HepG2 (cell line): ENCODE results near the gene PLEKHA8. TPM values are rescaled to one million over a fixed set of nuclear protein-coding genes. Genes with fewer than 3 reads are reported as not detected.

Source experiments
- ELF1 ChIP-seq: sonication (generic); formaldehyde crosslinking; IDR thresholded peaks from 2 replicates; pipeline ENCODE4 v1.4.0; 2020; ENCODE audit warnings: missing genetic modification reagents
- ERF ChIP-seq: IDR thresholded peaks from 2 replicates; pipeline ENCODE4 v1.6.1; 2018; ENCODE audit warnings: missing biosample characterization, missing genetic modification reagents
- HDAC1 ChIP-seq: sonication (generic); formaldehyde crosslinking; IDR thresholded peaks from 2 replicates; pipeline ENCODE4 v1.5.1; 2020; ENCODE audit warnings: mild to moderate bottlenecking, missing genetic modification reagents
- HOXA9 ChIP-seq: sonication (generic); formaldehyde crosslinking; IDR thresholded peaks from 2 replicates; pipeline ENCODE4 v1.8.1; 2022; ENCODE audit warnings: missing genetic modification reagents, mild to moderate bottlenecking, moderate library complexity, borderline replicate concordance
- IKZF1 ChIP-seq: fragments of 450-650 bp; IDR thresholded peaks from 2 replicates; pipeline ENCODE4 v1.7.1; 2016
- MIXL1 ChIP-seq: IDR thresholded peaks from 2 replicates; pipeline ENCODE4 v1.6.1; 2016
- NFE2 ChIP-seq: sonication (generic); formaldehyde crosslinking; IDR thresholded peaks from 2 replicates; pipeline ENCODE4 v1.4.0; 2020; ENCODE audit warnings: missing genetic modification reagents
- PAWR ChIP-seq: sonication (generic); formaldehyde crosslinking; IDR thresholded peaks from 2 replicates; pipeline ENCODE4 v1.4.0; 2020; ENCODE audit warnings: missing genetic modification reagents, mild to moderate bottlenecking, borderline replicate concordance
- SNAI1 ChIP-seq: sonication (generic); formaldehyde crosslinking; IDR thresholded peaks from 2 replicates; pipeline ENCODE4 v1.5.0; 2020; ENCODE audit warnings: mild to moderate bottlenecking, missing genetic modification reagents, borderline replicate concordance
- SOX6 ChIP-seq, 2 experiments: fragments of 450-650 bp in 1 of 2; sonication (generic) in 1 of 2; formaldehyde crosslinking in 1 of 2; IDR thresholded peaks; 2 replicates each; pipeline versions ENCODE4 v1.4.0 to v1.6.1; 2017 to 2020; ENCODE audit warnings: antibody characterized with exemption in 1 of 2, mild to moderate bottlenecking in 1 of 2, missing genetic modification reagents in 1 of 2
- ZNF12 ChIP-seq: sonication (generic); formaldehyde crosslinking; IDR thresholded peaks from 2 replicates; pipeline ENCODE4 v1.5.0; 2020; ENCODE audit warnings: missing genetic modification reagents
- ZNF230 ChIP-seq: sonication (generic); formaldehyde crosslinking; IDR thresholded peaks from 2 replicates; pipeline ENCODE4 v1.4.0; 2020; ENCODE audit warnings: mild to moderate bottlenecking, missing genetic modification reagents
- ZNF44 ChIP-seq: sonication (generic); formaldehyde crosslinking; IDR thresholded peaks from 2 replicates; pipeline ENCODE4 v1.5.1; 2020; ENCODE audit warnings: mild to moderate bottlenecking, missing genetic modification reagents
- ZNF451 ChIP-seq: sonication (generic); formaldehyde crosslinking; IDR thresholded peaks from 2 replicates; pipeline ENCODE4 v1.5.0; 2020; ENCODE audit warnings: mild to moderate bottlenecking, missing genetic modification reagents
- ZNF768 ChIP-seq: sonication (generic); formaldehyde crosslinking; IDR thresholded peaks from 2 replicates; pipeline ENCODE4 v1.4.0; 2020; ENCODE audit warnings: missing genetic modification reagents
- ZNF790 ChIP-seq: sonication (generic); formaldehyde crosslinking; IDR thresholded peaks from 2 replicates; pipeline ENCODE4 v1.8.0; 2022; ENCODE audit warnings: missing genetic modification reagents, mild to moderate bottlenecking, borderline replicate concordance
- ZNF878 ChIP-seq: sonication (generic); formaldehyde crosslinking; IDR thresholded peaks from 2 replicates; pipeline ENCODE4 v1.8.1; 2023; ENCODE audit warnings: mild to moderate bottlenecking, missing genetic modification reagents, moderate library complexity
- ZNF883 ChIP-seq: sonication (generic); formaldehyde crosslinking; IDR thresholded peaks from 2 replicates; pipeline ENCODE4 v1.5.1; 2020; ENCODE audit warnings: mild to moderate bottlenecking, missing genetic modification reagents; ENCODE audit errors: not compliant biosample characterization
- ZSCAN20 ChIP-seq: sonication (generic); formaldehyde crosslinking; IDR thresholded peaks from 2 replicates; pipeline ENCODE4 v1.4.0; 2020; ENCODE audit warnings: missing genetic modification reagents, mild to moderate bottlenecking, borderline replicate concordance
- polyA plus RNA-seq, 8 experiments: library from polyadenylated mRNA; depleted of rRNA in 3 of 8; stranded (reverse) in 7 of 8; unstranded in 1 of 8; fragments of >200 nt; fragmentation: Illumina TruSeq in 4 of 8; extraction: Trizol in 4 of 8; gene quantifications; 2 replicates each; pipeline versions ENCODE4 v1.2.1 to v1.2.3, GENCODE V29; 2011 to 2016; ENCODE audit warnings: low read depth in 4 of 8, missing spikeins in 1 of 8, mixed read lengths in 1 of 8; ENCODE audit not compliant: insufficient read depth in 1 of 8
- total RNA-seq, 5 experiments: library from RNA; depleted of rRNA; stranded (reverse); fragments of >200 nt; fragmentation: Illumina TruSeq; extraction: Trizol; gene quantifications; 2 replicates each; pipeline ENCODE4 v1.2.3, GENCODE V29; 2016; ENCODE audit warnings: low read depth in 1 of 5
- TF ChIP-seq, protein P1 (sequence below): sonication (generic); formaldehyde crosslinking; IDR thresholded peaks from 2 replicates; pipeline ENCODE4 v1.8.1; 2023; ENCODE audit warnings: mild to moderate bottlenecking, missing genetic modification reagents, borderline replicate concordance
- TF ChIP-seq, protein P2 (sequence below): sonication (generic); formaldehyde crosslinking; IDR thresholded peaks from 2 replicates; pipeline ENCODE4 v1.8.0; 2022; ENCODE audit warnings: missing genetic modification reagents, mild to moderate bottlenecking, inconsistent platforms, borderline replicate concordance
- TF ChIP-seq, protein P3 (sequence below): sonication (generic); formaldehyde crosslinking; conservative IDR thresholded peaks from 2 replicates; pipeline ENCODE4 v1.4.0; 2020; ENCODE audit warnings: mild to moderate bottlenecking, missing genetic modification reagents, moderate library complexity
- TF ChIP-seq, protein P4 (sequence below): sonication (generic); formaldehyde crosslinking; IDR thresholded peaks from 2 replicates; pipeline ENCODE4 v1.9.0; 2021; ENCODE audit warnings: missing genetic modification reagents, borderline replicate concordance

Gene PLEKHA8
- total and polyA plus RNA-seq, 2 of the 13 experiments (the other 11 are each of a cell fraction or from before 2014, with no cell fraction given), result 12.5 to 26.4 TPM

DNA sequence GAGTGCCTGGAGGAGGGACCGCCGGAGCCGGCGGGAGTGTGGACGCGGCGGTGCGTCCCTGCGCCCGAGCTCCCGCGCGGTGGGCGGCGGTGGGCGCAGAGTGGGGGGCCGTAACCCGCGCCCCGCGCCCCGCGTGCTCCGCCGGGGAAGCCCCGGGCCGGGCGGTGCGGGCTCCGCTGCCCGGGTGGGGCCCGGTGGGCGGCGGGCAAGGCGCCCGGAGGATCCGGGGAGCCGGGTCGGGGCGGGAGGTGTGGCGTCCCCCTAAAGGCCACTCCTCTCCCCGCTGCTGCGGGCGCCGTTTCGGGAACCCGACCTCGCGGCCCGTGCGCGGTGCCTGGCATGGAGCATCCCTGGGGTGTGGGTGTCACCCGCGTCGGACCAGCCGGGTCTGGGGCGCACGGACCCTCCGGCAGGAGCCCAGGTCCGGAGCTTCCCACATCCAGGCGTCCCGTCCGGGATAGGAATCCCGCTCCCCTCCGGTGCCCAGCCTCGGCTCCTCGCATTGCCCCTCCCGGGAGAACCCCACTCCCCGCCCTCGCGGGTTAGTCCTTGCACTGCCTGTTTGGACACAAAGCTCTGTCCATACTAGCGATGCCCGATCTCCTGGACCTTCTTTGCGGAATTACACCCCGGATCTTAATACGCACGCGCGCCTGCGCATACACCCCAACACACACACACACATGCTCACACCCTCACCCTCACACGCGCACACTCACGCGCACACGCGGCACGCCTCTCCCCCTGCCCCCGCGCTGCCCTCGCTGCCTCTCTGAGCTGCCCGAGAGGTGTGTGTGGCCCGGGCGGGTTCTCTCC lies 107.3 kb downstream of the PLEKHA8 start (continued):
- TF ChIP-seq, protein P1, sequence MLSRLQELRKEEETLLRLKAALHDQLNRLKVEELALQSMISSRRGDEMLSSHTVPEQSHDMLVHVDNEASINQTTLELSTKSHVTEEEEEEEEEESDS, result 0 out of 2 replicates have a peak, but pooled peaks have one; percentile 42
- TF ChIP-seq, protein P2, sequence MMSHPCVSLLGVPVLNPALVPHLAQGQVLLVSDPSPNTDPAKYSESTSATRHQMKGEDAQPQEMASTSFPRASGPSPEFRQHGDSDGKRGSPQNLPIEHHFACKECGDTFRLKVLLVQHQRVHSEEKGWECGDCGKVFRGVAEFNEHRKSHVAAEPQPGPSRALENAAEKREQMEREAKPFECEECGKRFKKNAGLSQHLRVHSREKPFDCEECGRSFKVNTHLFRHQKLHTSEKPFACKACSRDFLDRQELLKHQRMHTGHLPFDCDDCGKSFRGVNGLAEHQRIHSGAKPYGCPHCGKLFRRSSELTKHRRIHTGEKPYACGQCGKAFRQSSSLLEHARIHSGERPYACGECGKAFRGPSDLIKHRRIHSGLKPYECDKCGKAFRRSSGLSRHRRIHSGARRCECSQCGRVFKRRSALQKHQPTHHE (CRISPR knock-in tag), result no peak
- TF ChIP-seq, protein P3, sequence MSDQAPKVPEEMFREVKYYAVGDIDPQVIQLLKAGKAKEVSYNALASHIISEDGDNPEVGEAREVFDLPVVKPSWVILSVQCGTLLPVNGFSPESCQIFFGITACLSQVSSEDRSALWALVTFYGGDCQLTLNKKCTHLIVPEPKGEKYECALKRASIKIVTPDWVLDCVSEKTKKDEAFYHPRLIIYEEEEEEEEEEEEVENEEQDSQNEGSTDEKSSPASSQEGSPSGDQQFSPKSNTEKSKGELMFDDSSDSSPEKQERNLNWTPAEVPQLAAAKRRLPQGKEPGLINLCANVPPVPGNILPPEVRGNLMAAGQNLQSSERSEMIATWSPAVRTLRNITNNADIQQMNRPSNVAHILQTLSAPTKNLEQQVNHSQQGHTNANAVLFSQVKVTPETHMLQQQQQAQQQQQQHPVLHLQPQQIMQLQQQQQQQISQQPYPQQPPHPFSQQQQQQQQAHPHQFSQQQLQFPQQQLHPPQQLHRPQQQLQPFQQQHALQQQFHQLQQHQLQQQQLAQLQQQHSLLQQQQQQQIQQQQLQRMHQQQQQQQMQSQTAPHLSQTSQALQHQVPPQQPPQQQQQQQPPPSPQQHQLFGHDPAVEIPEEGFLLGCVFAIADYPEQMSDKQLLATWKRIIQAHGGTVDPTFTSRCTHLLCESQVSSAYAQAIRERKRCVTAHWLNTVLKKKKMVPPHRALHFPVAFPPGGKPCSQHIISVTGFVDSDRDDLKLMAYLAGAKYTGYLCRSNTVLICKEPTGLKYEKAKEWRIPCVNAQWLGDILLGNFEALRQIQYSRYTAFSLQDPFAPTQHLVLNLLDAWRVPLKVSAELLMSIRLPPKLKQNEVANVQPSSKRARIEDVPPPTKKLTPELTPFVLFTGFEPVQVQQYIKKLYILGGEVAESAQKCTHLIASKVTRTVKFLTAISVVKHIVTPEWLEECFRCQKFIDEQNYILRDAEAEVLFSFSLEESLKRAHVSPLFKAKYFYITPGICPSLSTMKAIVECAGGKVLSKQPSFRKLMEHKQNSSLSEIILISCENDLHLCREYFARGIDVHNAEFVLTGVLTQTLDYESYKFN (CRISPR knock-in tag), result no peak
- TF ChIP-seq HDAC1 (peak; percentile 48; the same call in 1 of the 2 replicates), ELF1 (CRISPR knock-in tag) (no peak), PAWR (CRISPR knock-in tag) (no peak), ERF (CRISPR knock-in tag) (no peak), SOX6 (IDR thresholded peaks at IDR 0.05) (no peak), SOX6 (CRISPR knock-in tag; IDR thresholded peaks at IDR 0.05) (peak; percentile 28; the same call in 1 of the 2 replicates), ZNF12 (CRISPR knock-in tag) (no peak), ZNF44 (0 out of 2 replicates have a peak, but pooled peaks have one; percentile 78), ZNF790 (CRISPR knock-in tag) (no peak), MIXL1 (CRISPR knock-in tag) (no peak), IKZF1 (no peak), NFE2 (CRISPR knock-in tag) (no peak), ZSCAN20 (CRISPR knock-in tag) (no peak), ZNF878 (CRISPR knock-in tag) (no peak), ZNF768 (CRISPR knock-in tag) (no peak), HOXA9 (CRISPR knock-in tag) (0 out of 2 replicates have a peak, but pooled peaks have one; percentile 45), SNAI1 (CRISPR knock-in tag) (0 out of 2 replicates have a peak, but pooled peaks have one; percentile 53), ZNF230 (CRISPR knock-in tag) (0 out of 2 replicates have a peak, but pooled peaks have one; percentile 40), ZNF451 (CRISPR knock-in tag) (no peak), ZNF883 (peak; percentile 38)
- TF ChIP-seq, protein P4, sequence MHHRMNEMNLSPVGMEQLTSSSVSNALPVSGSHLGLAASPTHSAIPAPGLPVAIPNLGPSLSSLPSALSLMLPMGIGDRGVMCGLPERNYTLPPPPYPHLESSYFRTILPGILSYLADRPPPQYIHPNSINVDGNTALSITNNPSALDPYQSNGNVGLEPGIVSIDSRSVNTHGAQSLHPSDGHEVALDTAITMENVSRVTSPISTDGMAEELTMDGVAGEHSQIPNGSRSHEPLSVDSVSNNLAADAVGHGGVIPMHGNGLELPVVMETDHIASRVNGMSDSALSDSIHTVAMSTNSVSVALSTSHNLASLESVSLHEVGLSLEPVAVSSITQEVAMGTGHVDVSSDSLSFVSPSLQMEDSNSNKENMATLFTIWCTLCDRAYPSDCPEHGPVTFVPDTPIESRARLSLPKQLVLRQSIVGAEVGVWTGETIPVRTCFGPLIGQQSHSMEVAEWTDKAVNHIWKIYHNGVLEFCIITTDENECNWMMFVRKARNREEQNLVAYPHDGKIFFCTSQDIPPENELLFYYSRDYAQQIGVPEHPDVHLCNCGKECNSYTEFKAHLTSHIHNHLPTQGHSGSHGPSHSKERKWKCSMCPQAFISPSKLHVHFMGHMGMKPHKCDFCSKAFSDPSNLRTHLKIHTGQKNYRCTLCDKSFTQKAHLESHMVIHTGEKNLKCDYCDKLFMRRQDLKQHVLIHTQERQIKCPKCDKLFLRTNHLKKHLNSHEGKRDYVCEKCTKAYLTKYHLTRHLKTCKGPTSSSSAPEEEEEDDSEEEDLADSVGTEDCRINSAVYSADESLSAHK (CRISPR knock-in tag), result no peak
